Measurements from ENCODE around the gene B4GALT6.

The B4GALT6 gene

DNA sequence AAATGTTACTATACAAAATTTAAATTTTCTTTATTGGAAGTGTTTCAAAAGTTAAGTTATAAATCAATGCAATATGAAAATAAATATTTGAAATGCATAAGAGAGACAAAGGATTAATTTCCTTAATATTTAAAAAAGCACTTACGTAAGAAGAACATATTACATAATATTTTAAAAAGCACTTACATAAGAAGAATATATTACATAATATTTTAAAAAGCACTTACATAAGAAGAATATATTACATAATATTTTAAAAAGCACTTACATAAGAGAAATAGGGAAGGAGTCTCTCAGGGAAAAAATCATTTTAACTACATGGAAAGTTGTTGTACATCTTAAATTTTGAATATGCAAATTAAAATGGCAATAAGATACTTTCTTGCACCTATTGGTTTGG, 17.4 kb upstream of the B4GALT6 start:
- no peaks in the 10 kb centered on the region for H3F3A ChIP-seq (ENCODE audit: low read depth)
- H3K4me2 ChIP-seq (ENCODE audit: low read depth, low read length, poor library complexity, severe bottlenecking), result no peak overlapping the region
- no peaks in the 10 kb centered on the region for H4K20me1 ChIP-seq (ENCODE audit: insufficient read depth, low read length, poor library complexity, severe bottlenecking)
- no peaks in the 10 kb centered on the region for H3K9me2 ChIP-seq (replicated peaks; ENCODE audit: low read depth, low read length)
- no peaks in the 10 kb centered on the region for H3K36me3 ChIP-seq (ENCODE audit: insufficient read depth, low read length)
- TF ChIP-seq EZH2phosphoT487 (IDR thresholded peaks at IDR 0.05; ENCODE audit: borderline replicate concordance), result no peak
- TF ChIP-seq, protein P1, sequence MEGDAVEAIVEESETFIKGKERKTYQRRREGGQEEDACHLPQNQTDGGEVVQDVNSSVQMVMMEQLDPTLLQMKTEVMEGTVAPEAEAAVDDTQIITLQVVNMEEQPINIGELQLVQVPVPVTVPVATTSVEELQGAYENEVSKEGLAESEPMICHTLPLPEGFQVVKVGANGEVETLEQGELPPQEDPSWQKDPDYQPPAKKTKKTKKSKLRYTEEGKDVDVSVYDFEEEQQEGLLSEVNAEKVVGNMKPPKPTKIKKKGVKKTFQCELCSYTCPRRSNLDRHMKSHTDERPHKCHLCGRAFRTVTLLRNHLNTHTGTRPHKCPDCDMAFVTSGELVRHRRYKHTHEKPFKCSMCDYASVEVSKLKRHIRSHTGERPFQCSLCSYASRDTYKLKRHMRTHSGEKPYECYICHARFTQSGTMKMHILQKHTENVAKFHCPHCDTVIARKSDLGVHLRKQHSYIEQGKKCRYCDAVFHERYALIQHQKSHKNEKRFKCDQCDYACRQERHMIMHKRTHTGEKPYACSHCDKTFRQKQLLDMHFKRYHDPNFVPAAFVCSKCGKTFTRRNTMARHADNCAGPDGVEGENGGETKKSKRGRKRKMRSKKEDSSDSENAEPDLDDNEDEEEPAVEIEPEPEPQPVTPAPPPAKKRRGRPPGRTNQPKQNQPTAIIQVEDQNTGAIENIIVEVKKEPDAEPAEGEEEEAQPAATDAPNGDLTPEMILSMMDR (conservative IDR thresholded peaks at IDR 0.05; ENCODE audit: low read length), result no peak
- no peaks in the 10 kb centered on the region for H3K79me2 ChIP-seq (ENCODE audit: insufficient read depth, low read length)
- no peaks in the 10 kb centered on the region for H3K27me3 ChIP-seq (ENCODE audit: insufficient read depth, low read length, poor library complexity, severe bottlenecking)
- peaks cover 8% of the 10 kb centered on the region for H3K4me1 ChIP-seq (ENCODE audit: insufficient read depth, low read length, poor library complexity, severe bottlenecking)
- H3K9me3 ChIP-seq (ENCODE audit: insufficient read depth, low read depth, low read length), result no peaks in the 10 kb centered on the region
- no peak overlapping the region for H2AFZ ChIP-seq (ENCODE audit: low read length)
- no peak overlapping the region for H3K4me3 ChIP-seq (ENCODE audit: low read length, poor library complexity, severe bottlenecking)
- no peak overlapping the region for H3K9ac ChIP-seq (ENCODE audit: low read depth, low read length, poor library complexity, severe bottlenecking)

DNA sequence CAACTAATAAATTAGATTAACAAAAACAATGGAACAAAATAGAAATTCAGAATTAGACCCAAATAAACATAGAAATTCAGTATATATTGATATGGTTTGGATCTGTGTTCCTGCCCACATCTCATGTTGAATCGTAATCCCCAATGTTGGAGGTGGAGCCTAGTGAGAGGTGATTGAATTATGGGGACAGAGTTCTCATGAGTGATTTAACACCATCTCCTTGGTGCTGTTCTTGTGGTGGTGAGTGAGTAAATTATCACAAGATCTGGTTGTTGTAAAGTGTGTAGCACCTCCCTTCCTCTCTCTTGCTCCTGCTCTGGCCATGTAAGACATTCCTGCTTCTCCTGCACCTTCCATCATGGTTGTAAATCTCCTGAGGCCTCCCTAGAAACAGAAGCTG, 16.6 kb upstream of the B4GALT6 start:
- no peaks in the 10 kb centered on the region for H3F3A ChIP-seq (ENCODE audit: low read depth)
- TF ChIP-seq, protein P1 (conservative IDR thresholded peaks at IDR 0.05; ENCODE audit: low read length), result no peak
- TF ChIP-seq EZH2phosphoT487 (IDR thresholded peaks at IDR 0.05; ENCODE audit: borderline replicate concordance), result no peak

DNA sequence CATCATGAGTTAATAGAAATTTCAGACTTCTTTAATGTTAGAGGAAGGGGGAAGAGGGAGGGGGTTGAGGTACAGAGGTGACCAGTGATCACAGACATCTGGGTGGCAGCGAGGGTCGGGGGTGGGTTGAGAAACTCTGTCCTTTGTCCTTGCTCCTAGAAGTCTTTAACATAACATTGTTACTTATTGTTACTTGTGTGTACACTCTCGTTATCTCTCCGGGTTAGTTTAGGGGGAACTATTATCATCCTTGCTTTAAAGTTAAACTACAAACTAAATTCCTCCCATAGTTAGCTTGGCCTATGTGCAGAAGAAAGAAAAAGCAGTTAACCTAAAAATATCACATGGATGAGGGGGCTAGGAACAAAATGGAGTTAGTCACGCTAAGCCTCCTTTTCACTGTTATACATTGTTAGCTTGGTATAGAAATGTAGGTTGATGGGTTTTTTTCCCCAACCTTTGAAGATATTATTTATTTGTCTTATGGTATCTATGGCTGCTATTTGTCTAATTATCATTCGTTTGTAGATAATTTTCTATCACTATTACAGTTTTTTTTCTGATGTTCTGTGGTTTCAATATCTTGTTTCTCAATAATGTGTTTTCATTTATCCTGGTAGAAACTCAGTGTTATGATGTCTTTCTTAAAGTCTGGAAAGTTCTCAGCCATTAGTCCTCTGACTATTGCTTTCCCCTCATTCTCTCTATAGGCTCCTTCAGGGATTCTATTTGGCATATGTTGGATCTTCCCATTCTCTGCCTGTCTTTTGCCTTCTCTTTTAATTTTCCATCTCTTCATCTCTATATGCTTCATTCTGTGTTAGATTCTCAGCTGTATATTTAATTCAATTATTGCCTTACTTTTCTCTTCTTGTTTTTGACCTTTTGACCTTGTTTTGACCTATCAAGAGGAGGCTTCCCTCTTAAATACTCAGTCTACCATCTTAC, 13.2 kb upstream of the B4GALT6 start:
- Histone ChIP-seq H3K36me3 (ENCODE audit: insufficient read depth, low read length) (no peaks in the 10 kb centered on the region), H3F3A (ENCODE audit: low read depth) (no peaks in the 10 kb centered on the region), H3K4me2 (ENCODE audit: low read depth, low read length, poor library complexity, severe bottlenecking) (no peak overlapping the region), H2AFZ (ENCODE audit: low read length) (no peak overlapping the region), H3K9me3 (ENCODE audit: insufficient read depth, low read depth, low read length) (no peaks in the 10 kb centered on the region), H3K27me3 (ENCODE audit: insufficient read depth, low read length, poor library complexity, severe bottlenecking) (no peaks in the 10 kb centered on the region), H3K4me1 (ENCODE audit: insufficient read depth, low read length, poor library complexity, severe bottlenecking) (peaks cover 14% of the 10 kb centered on the region), H4K20me1 (ENCODE audit: insufficient read depth, low read length, poor library complexity, severe bottlenecking) (no peaks in the 10 kb centered on the region), H3K9me2 (replicated peaks; ENCODE audit: low read depth, low read length) (no peaks in the 10 kb centered on the region), H3K4me3 (ENCODE audit: low read length, poor library complexity, severe bottlenecking) (no peak overlapping the region), H3K9ac (ENCODE audit: low read depth, low read length, poor library complexity, severe bottlenecking) (no peak overlapping the region), H3K79me2 (ENCODE audit: insufficient read depth, low read length) (no peaks in the 10 kb centered on the region)
- no peak for TF ChIP-seq EZH2phosphoT487 (IDR thresholded peaks at IDR 0.05; ENCODE audit: borderline replicate concordance)
- TF ChIP-seq, protein P1 (conservative IDR thresholded peaks at IDR 0.05; ENCODE audit: low read length), result no peak

More for the DNA sequence above, 16.6 kb upstream of the B4GALT6 start:
- Histone ChIP-seq H4K20me1 (ENCODE audit: insufficient read depth, low read length, poor library complexity, severe bottlenecking) (no peaks in the 10 kb centered on the region), H3K9me2 (replicated peaks; ENCODE audit: low read depth, low read length) (no peaks in the 10 kb centered on the region), H3K27me3 (ENCODE audit: insufficient read depth, low read length, poor library complexity, severe bottlenecking) (no peaks in the 10 kb centered on the region), H3K79me2 (ENCODE audit: insufficient read depth, low read length) (no peaks in the 10 kb centered on the region), H2AFZ (ENCODE audit: low read length) (no peak overlapping the region), H3K9ac (ENCODE audit: low read depth, low read length, poor library complexity, severe bottlenecking) (no peak overlapping the region), H3K4me1 (ENCODE audit: insufficient read depth, low read length, poor library complexity, severe bottlenecking) (peaks cover 8% of the 10 kb centered on the region), H3K4me2 (ENCODE audit: low read depth, low read length, poor library complexity, severe bottlenecking) (no peak overlapping the region), H3K4me3 (ENCODE audit: low read length, poor library complexity, severe bottlenecking) (no peak overlapping the region), H3K36me3 (ENCODE audit: insufficient read depth, low read length) (no peaks in the 10 kb centered on the region), H3K9me3 (ENCODE audit: insufficient read depth, low read depth, low read length) (no peaks in the 10 kb centered on the region)
